Measurements from ENCODE around the gene KLHL36.

The KLHL36 gene

GRCh38 chr16:84643180-84643583, 5.1 kb upstream of the KLHL36 start:
- DNase-seq (ENCODE audit: low read depth in 2 of 2) = no peak

- no peak for DNase-seq (ENCODE audit: low read depth in 2 of 2)
Measured at GRCh38 chr16:84643674-84644073, 4.6 kb upstream of the KLHL36 start.

GRCh38 chr16:84648595-84649510, 542 bp downstream of the KLHL36 start:
- no peak for DNase-seq (ENCODE audit: low read depth in 2 of 2)

- DNase-seq (ENCODE audit: low read depth in 2 of 2) = no peak
Measured at GRCh38 chr16:84649511-84649861, 1.2 kb downstream of the KLHL36 start.

- DNase-seq (ENCODE audit: low read depth in 2 of 2) = no peak
Measured at GRCh38 chr16:84650062-84650991, 2.0 kb downstream of the KLHL36 start.

GRCh38 chr16:84652566-84652965, 4.3 kb downstream of the KLHL36 start:
- no peak for DNase-seq (ENCODE audit: low read depth in 2 of 2)

- no peak for DNase-seq (ENCODE audit: low read depth in 2 of 2)
Measured at GRCh38 chr16:84654238-84654637, 5.9 kb downstream of the KLHL36 start.

GRCh38 chr16:84654998-84655397, 6.7 kb downstream of the KLHL36 start:
- DNase-seq (ENCODE audit: low read depth in 2 of 2) = no peak

GRCh38 chr16:84656649-84657048, 8.3 kb downstream of the KLHL36 start:
- DNase-seq (ENCODE audit: low read depth in 2 of 2) = no peak

- no peak for DNase-seq (ENCODE audit: low read depth in 2 of 2)
Measured at GRCh38 chr16:84657229-84657837, 9.0 kb downstream of the KLHL36 start.

GRCh38 chr16:84658690-84659089, 10.4 kb downstream of the KLHL36 start:
- no peak for DNase-seq (ENCODE audit: low read depth in 2 of 2)

- no peak for DNase-seq (ENCODE audit: low read depth in 2 of 2)
Measured at GRCh38 chr16:84659656-84660300, 11.5 kb downstream of the KLHL36 start.

GRCh38 chr16:84660973-84661372, 12.7 kb downstream of the KLHL36 start:
- DNase-seq (ENCODE audit: low read depth in 2 of 2) = no peak

- no peak for DNase-seq (ENCODE audit: low read depth in 2 of 2)
Measured at GRCh38 chr16:84661418-84662060, 13.2 kb downstream of the KLHL36 start.

GRCh38 chr16:84662471-84662870, 14.2 kb downstream of the KLHL36 start:
- no peak for DNase-seq (ENCODE audit: low read depth in 2 of 2)

- no peak for DNase-seq (ENCODE audit: low read depth in 2 of 2)
Measured at GRCh38 chr16:84663433-84664101, 15.3 kb downstream of the KLHL36 start.

- no peak for DNase-seq (ENCODE audit: low read depth in 2 of 2)
Measured at GRCh38 chr16:84665359-84665758, 17.0 kb downstream of the KLHL36 start.

- no peak for DNase-seq (ENCODE audit: low read depth in 2 of 2)
Measured at GRCh38 chr16:84665843-84666242, 17.5 kb downstream of the KLHL36 start.

GRCh38 chr16:84667600-84668309, 19.4 kb downstream of the KLHL36 start:
- DNase-seq (ENCODE audit: low read depth in 2 of 2) = no peak

- DNase-seq (ENCODE audit: low read depth in 2 of 2) = no peak
Measured at GRCh38 chr16:84670063-84670462, 21.8 kb downstream of the KLHL36 start.
